GM19468 (cell line): ENCODE results near the gene TAS2R9.

Source experiments
- ATAC-seq: cut with Tn5 transposase; IDR thresholded peaks from one replicate; pipeline ENCODE4 v1.9.1; 2021; ENCODE audit warnings: mild to moderate bottlenecking, moderate library complexity, moderate number of reproducible peaks; ENCODE audit not compliant: unreplicated experiment; ENCODE audit errors: extremely low read depth

TAS2R9 gene

GRCh38 chr12:10759657-10760056, 50.3 kb downstream of the TAS2R9 start:
- no peak for ATAC-seq
